Fibroblast of pulmonary artery (primary cell): ENCODE data around the gene BCO1.
A peak's percentile ranks its signal among the peaks of the same experiment; 100 is the strongest.

Experiments
- DNase-seq: peaks from one replicate; pipeline ENCODE4 v3.0.0-alpha.2; 2010; ENCODE audit warnings: low read depth
- H3K4me3 ChIP-seq: replicated peaks from 2 replicates; pipeline ENCODE4 v1.5.1; 2011; ENCODE audit warnings: low read depth, mild to moderate bottlenecking, control low read depth, low read length, moderate library complexity
- TF ChIP-seq, protein P1 (sequence below): IDR thresholded peaks from 2 replicates; pipeline ENCODE4 v1.5.1; 2011; ENCODE audit warnings: mild to moderate bottlenecking, control low read depth, low read length, inconsistent platforms; ENCODE audit errors: missing control alignments

The BCO1 gene

GRCh38 chr16:81261049-81261648 is 22.7 kb downstream of the BCO1 start:
- TF ChIP-seq, protein P1, sequence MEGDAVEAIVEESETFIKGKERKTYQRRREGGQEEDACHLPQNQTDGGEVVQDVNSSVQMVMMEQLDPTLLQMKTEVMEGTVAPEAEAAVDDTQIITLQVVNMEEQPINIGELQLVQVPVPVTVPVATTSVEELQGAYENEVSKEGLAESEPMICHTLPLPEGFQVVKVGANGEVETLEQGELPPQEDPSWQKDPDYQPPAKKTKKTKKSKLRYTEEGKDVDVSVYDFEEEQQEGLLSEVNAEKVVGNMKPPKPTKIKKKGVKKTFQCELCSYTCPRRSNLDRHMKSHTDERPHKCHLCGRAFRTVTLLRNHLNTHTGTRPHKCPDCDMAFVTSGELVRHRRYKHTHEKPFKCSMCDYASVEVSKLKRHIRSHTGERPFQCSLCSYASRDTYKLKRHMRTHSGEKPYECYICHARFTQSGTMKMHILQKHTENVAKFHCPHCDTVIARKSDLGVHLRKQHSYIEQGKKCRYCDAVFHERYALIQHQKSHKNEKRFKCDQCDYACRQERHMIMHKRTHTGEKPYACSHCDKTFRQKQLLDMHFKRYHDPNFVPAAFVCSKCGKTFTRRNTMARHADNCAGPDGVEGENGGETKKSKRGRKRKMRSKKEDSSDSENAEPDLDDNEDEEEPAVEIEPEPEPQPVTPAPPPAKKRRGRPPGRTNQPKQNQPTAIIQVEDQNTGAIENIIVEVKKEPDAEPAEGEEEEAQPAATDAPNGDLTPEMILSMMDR = peak; percentile 82
- no peak overlapping the region for H3K4me3 ChIP-seq
- peak; percentile 31 for DNase-seq

DNA sequence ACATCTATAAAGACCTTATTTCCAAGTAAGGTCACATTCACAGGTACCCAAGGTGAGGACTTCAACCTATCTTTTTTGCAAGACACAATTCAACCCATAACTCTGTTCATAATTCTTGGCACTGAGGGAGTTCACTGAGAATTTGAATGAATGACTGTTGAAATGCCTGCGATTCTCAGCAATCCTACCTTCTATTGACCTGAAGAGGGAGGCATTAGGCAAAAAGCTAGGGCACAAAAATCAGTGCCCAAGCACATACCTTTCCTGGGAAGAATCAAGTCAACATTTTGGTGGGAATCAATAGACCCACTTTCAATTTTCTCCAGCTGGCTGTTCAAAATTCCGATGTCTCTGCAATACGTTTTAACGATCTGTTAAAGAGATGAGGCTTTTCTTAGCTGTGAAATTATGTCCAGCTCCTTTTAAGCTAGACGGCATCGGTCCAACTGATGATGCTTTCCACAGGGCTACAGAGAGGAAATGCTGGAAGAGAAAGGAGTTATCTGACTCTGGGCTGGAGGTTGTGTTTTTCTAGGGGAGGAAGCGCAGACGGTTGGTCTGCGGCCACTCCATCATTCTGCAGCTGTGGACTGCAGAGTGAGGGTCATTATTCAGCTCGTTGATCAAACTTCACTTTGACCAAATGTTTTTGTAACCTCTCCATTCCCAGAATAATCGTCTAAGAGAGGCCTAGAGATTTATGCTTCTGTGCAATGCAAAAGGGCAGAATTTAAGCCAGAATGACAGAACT is 25.2 kb downstream of the BCO1 start:
- H3K4me3 ChIP-seq = no peak overlapping the region
- peak; percentile 60 for DNase-seq
- TF ChIP-seq, protein P1 = peak; percentile 32

DNA sequence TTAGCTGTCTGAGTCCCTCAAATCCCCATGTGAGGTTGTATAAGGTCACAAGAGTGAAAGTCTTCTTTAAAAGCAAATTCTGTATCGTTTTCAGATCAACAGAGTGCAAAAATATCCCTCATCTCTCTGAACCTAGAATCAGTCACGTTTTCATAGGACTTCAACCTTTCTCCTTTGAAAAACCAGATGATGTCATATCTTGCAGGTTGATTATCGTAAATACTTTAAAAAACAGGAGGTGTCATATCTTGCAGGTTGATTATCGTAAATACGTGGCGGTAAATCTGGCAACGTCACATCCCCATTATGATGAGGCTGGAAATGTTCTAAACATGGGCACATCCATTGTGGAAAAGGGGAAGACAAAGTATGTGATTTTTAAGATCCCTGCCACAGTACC is 25.9 kb downstream of the BCO1 start:
- no peak for DNase-seq
- TF ChIP-seq, protein P1 = no peak
- no peak overlapping the region for H3K4me3 ChIP-seq

DNA sequence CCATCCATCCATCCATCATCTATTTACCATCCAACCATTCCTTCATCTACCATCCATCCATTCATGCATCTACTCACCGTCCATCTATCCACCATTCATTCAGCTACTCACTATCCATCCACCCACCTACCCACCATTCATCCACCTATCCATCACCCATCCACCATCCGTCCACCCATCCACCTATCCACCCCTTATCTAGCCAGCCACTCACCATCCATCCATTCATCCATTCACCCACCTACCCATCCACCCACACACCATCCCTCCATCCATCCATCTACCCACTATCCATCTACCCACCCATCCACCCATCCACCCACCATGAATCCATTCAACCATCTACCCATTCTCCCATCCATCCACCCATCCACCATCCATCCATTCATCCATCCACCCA is 26.6 kb downstream of the BCO1 start:
- TF ChIP-seq, protein P1 = no peak
- no peak overlapping the region for H3K4me3 ChIP-seq
- DNase-seq = no peak

- TF ChIP-seq, protein P1 = no peak
- H3K4me3 ChIP-seq = no peak overlapping the region
- DNase-seq = peak; percentile 81
Measured at GRCh38 chr16:81265658-81266451, 27.4 kb downstream of the BCO1 start.

- DNase-seq = no peak
- H3K4me3 ChIP-seq = no peak overlapping the region
- TF ChIP-seq, protein P1 = no peak
Measured at GRCh38 chr16:81266680-81267095, 28.2 kb downstream of the BCO1 start.
